ENCODE measurements around the gene ACOX2.

Gene ACOX2

DNA sequence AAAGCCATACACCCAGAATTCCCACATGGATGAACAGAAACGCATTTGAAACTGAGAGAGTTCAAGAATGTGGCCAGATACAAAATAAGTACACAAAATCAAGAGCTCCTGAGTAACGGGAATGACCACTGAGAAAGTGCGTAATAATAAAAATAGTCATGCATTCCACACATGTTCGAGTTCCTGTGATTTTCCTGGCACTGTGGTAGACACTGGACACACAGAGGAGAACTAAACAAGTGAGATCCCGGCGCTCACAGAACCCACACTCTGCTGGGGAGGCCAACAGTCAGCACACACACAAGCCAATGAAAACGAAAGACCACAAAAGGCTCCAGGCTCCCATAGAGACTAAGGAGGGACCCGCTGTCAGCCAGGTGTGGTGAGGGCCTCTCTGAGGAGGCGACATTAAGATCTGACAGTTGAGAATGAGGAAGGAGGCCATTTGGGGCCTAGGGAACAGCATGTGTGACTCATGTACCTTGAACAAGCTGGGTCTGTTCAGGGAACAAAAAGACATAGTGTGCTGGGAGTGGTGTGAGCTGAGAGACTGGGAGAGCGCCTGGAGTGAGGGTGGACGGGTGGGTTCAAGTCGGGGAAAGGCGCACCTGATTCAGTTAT is 35.1 kb upstream of the ACOX2 start:
- H3K27ac Mint-ChIP-seq = no peak overlapping the region
- H3K9me3 Mint-ChIP-seq = no peaks in the 10 kb centered on the region
- DNase-seq (no peak), ATAC-seq (no peak)
- peaks cover 7% of the 10 kb centered on the region for H3K4me1 Mint-ChIP-seq
- no peak overlapping the region for H3K4me3 Mint-ChIP-seq
- peaks cover 5% of the 10 kb centered on the region for H3K27me3 Mint-ChIP-seq

DNA sequence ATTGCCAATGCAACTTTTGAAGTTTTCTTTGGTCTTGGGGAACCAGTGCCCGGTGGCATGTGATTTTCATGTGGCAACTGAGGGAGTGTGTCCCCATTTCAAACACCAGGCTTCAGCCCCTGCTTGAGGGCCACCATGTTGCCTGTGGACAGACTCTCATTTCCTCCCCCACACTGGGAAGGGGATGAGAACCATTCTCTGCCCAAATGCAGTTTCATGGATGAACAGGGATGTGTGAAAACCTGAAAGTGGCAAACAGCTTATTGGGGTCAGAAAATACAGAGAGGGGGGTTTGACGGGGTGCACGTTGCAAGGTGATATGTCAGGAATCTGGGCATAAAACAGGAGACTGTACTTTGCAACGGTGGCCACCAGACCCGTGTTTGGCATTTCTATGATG is 33.9 kb upstream of the ACOX2 start:
- H3K4me3 Mint-ChIP-seq = no peak overlapping the region
- peaks cover 7% of the 10 kb centered on the region for H3K4me1 Mint-ChIP-seq
- no peak overlapping the region for H3K27ac Mint-ChIP-seq
- H3K9me3 Mint-ChIP-seq = no peaks in the 10 kb centered on the region
- H3K27me3 Mint-ChIP-seq = no peaks in the 10 kb centered on the region
- DNase-seq = no peak
- ATAC-seq = no peak

- ATAC-seq (no peak), DNase-seq (no peak)
- H3K4me1 Mint-ChIP-seq = peaks cover 7% of the 10 kb centered on the region
- H3K4me3 Mint-ChIP-seq = no peak overlapping the region
- H3K27me3 Mint-ChIP-seq = no peaks in the 10 kb centered on the region
- no peaks in the 10 kb centered on the region for H3K9me3 Mint-ChIP-seq
- no peak overlapping the region for H3K27ac Mint-ChIP-seq
Measured at GRCh38 chr3:58569287-58570001, 32.5 kb upstream of the ACOX2 start.

DNA sequence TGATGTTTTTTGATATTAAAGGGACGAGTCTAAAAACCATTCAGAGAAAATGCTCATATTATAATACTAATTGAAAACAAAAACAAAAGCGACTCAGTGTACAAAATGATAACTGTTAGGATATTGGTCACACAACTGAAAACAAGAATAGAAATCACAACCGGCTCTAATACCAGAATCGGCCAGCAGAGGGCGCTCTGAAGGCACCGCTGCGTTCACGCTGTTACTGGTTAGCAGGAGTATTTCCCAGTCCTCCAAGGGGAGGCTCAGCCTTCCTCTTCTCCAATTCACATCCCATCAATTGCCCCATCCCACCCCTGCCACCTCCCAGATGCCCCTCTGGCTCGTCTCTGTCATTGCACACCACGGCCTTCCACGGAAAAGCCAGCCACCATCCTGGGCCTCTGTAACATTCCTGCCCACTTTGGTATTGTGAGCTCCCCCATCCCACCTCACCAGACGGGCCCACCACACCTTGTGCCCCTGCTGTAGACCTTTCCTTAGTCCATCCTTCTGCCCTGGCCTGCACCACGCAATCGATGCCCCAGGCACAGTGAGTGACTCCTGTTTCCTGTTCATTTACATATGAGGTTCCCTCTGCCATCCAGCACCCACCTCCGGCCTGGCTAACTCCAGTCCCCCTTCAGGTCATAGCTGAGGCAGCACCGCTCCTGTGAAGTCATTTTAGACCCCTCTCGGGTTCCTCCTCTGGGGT is 31.7 kb upstream of the ACOX2 start:
- Mint-ChIP-seq H3K4me1 (peaks cover 7% of the 10 kb centered on the region), H3K9me3 (no peaks in the 10 kb centered on the region), H3K27me3 (no peaks in the 10 kb centered on the region), H3K4me3 (no peak overlapping the region), H3K27ac (peak overlapping the region in 1 of 2 donors; percentile 59)
- peak; percentile 62 to 68 for DNase-seq
- ATAC-seq = peak; percentile 47

DNA sequence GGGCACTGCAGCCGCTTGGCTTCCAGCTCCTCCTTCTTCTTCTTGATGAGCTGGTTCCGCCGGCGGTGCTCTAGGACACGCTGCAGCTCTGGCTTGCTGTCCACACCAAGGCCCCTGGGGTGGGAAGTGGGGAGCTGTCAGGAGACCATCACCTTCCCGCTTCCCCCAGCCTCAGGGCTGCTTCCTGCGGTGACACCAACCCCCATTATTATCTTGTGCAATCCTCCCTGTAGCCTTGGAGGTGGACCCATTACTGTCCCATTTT is 30.2 kb upstream of the ACOX2 start:
- Mint-ChIP-seq H3K4me1 (peaks cover 7% of the 10 kb centered on the region), H3K4me3 (no peak overlapping the region), H3K27me3 (peaks cover 8% of the 10 kb centered on the region), H3K9me3 (no peaks in the 10 kb centered on the region), H3K27ac (peak overlapping the region in 1 of 2 donors; percentile 87)
- ATAC-seq (no peak), DNase-seq (no peak)

DNA sequence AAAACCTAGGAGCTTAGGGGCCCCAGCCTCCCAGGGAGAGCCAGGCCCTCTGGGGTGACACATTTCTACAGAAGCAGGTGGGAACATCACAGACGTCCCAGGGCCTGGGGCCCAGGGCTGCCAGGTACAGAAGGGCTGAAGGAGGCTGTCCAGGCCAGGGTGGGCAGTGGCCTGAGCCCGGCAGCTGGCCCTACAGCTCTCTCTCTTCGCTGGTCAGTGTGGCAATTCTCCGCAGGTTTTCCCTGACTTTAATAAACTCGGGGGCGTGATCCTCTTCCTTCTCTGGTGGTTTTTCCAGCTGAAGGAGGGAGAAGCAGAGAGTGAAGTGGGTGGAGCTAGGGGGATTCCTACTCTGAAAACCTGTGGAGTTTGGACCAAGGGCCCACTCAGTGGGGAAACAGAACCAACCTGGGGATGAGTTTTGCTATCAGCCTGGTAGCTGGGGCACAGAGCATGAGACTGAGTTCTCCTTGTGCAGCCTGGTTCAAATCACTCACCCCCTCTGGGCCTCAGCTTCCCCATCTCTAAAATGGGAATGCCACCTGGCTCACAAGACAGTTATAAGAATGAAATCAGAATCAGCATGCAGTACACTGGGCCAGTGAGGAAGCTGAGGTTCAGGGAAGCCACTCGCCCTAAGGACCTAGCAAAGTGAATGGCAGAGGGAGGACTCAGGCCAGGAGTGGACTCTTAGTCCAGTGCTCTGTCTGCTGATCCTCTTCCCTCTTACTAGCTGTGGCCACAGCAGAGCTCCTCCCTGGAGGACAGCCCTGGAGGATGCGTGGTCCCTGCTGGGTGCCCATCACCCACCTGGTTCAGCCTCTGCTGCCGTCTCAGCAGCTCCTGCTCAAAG is 29.6 kb upstream of the ACOX2 start:
- no peak for DNase-seq

GRCh38 chr3:58565621-58566397 is 28.8 kb upstream of the ACOX2 start:
- Mint-ChIP-seq H3K27ac (no peak overlapping the region), H3K4me3 (no peak overlapping the region), H3K4me1 (peaks cover 7% of the 10 kb centered on the region), H3K27me3 (peaks cover 8% of the 10 kb centered on the region), H3K9me3 (no peaks in the 10 kb centered on the region)
- DNase-seq (no peak), ATAC-seq (no peak)

More for the DNA sequence above, 29.6 kb upstream of the ACOX2 start:
- no peak overlapping the region for H3K4me3 Mint-ChIP-seq
- no peaks in the 10 kb centered on the region for H3K9me3 Mint-ChIP-seq
- H3K27ac Mint-ChIP-seq = no peak overlapping the region
- peaks cover 8% of the 10 kb centered on the region for H3K27me3 Mint-ChIP-seq
- H3K4me1 Mint-ChIP-seq = peaks cover 7% of the 10 kb centered on the region
- no peak for ATAC-seq

DNA sequence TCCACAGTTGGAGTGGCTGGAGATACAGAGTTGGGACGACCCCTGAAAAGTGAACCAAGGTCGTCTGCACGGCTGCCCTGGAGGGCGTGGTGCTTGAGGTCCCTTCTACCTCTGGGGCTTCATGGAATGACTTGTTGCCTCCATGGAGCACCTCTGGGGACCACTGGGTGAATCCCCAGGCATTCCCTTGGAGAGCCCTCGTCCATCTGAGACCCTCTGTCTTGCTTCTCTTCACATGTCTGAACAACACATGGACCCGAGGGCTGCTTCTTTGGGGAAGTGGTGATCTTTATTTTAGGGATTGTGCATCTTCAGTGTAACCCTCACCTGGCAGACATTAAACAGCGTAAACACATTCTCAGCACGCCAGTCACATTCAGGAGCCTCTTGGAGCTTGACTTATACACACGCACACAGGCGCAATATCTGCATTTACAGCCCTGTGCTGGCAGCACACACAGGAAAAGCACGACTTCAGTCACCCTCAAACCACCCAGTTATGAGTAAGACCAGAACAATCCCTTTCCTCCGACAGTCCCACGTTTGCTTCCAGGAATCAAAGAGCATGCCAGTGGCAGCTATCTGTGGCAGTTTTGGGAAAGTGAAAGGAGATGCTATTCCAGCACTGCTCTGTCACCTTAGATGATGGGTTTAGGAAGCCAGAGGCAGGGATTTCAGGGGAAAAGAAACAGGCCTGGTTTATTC is 27.6 kb upstream of the ACOX2 start:
- Mint-ChIP-seq H3K4me3 (no peak overlapping the region), H3K4me1 (peaks cover 7% of the 10 kb centered on the region), H3K9me3 (no peaks in the 10 kb centered on the region), H3K27me3 (peaks cover 8% of the 10 kb centered on the region), H3K27ac (peak overlapping the region in 1 of 2 donors; percentile 64)
- ATAC-seq = no peak
- DNase-seq = no peak

GRCh38 chr3:58564054-58564453 is 27.1 kb upstream of the ACOX2 start:
- Mint-ChIP-seq H3K4me3 (no peak overlapping the region), H3K27me3 (peaks cover 8% of the 10 kb centered on the region), H3K4me1 (peaks cover 6% of the 10 kb centered on the region), H3K9me3 (no peaks in the 10 kb centered on the region), H3K27ac (no peak overlapping the region)
- ATAC-seq (no peak), DNase-seq (no peak)

GRCh38 chr3:58563386-58564035 is 26.5 kb upstream of the ACOX2 start:
- Mint-ChIP-seq H3K27me3 (peaks cover 8% of the 10 kb centered on the region), H3K9me3 (no peaks in the 10 kb centered on the region), H3K4me1 (peaks cover under 1% of the 10 kb centered on the region), H3K4me3 (no peak overlapping the region), H3K27ac (no peak overlapping the region)
- ATAC-seq = no peak
- DNase-seq = no peak

- H3K9me3 Mint-ChIP-seq = no peaks in the 10 kb centered on the region
- no peak for DNase-seq
- H3K4me3 Mint-ChIP-seq = no peak overlapping the region
- no peaks in the 10 kb centered on the region for H3K4me1 Mint-ChIP-seq
- no peak overlapping the region for H3K27ac Mint-ChIP-seq
- peaks cover 8% of the 10 kb centered on the region for H3K27me3 Mint-ChIP-seq
- ATAC-seq = no peak
Measured at GRCh38 chr3:58562498-58562897, 25.5 kb upstream of the ACOX2 start.

DNA sequence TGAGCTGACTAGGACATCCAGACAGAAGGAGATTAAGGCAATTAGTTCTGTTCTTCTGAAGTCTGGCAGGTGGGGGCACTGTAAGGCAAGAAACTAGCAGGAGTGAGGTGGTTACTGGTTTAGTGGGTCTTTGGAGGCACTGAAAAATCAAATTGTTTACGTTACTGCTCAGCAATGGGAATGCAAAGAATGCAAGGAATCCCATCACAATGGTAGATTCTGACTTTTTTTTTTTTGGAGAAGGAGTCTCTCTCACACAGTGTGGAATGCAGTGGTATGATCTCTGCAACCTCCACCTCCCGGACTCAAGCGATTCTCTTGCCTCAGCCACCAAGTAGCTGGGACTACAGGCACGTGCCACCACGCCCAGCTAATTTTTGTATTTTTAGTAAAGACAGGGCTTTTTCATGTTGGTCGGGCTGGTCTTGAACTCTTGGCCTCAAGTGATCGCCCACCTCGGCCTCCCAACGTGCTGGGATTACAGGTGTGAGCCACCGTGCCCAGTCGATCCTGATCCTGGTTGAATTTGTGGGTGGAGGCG is 23.9 kb upstream of the ACOX2 start:
- Mint-ChIP-seq H3K27me3 (peaks cover 17% of the 10 kb centered on the region), H3K27ac (peak overlapping the region in 1 of 2 donors; percentile 90), H3K9me3 (no peaks in the 10 kb centered on the region), H3K4me3 (no peak overlapping the region), H3K4me1 (no peaks in the 10 kb centered on the region)
- ATAC-seq (no peak), DNase-seq (no peak)

DNA sequence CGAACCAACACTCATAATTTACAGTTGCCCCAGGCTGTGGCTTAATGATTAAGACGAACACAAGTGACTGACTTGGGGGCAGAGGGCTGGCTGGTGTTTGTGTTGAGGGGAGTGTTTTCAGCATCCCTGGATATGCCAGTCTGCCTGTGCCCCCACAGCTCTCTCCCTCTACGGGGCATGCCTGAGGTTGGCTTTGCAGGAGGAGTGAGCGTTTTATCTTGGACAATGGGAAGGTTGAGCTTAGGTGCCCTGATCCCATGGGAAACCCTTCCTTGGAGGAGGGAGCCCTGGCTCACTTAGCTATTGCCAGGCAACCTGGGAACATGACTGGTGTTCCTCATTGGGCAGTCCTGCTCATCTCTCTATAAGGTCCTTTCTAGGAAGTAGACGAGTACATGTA is 22.6 kb upstream of the ACOX2 start:
- Mint-ChIP-seq H3K4me1 (no peaks in the 10 kb centered on the region), H3K4me3 (no peak overlapping the region), H3K9me3 (no peaks in the 10 kb centered on the region), H3K27ac (no peak overlapping the region), H3K27me3 (peaks cover 25% of the 10 kb centered on the region)
- DNase-seq (no peak), ATAC-seq (no peak)

GRCh38 chr3:58557491-58557890 is 20.5 kb upstream of the ACOX2 start:
- Mint-ChIP-seq H3K9me3 (peaks cover 0 to 4% of the 10 kb centered on the region in 2 donors), H3K4me1 (no peaks in the 10 kb centered on the region), H3K27me3 (peaks cover 17% of the 10 kb centered on the region), H3K27ac (no peak overlapping the region), H3K4me3 (no peak overlapping the region)
- DNase-seq (no peak), ATAC-seq (no peak)

Data from stimulated activated naive CD8-positive, alpha-beta T cell treated with anti-CD3 and anti-CD28 coated beads, Interleukin-15, amount 100 ng/mL, for 72 hours (primary cell).